Measurements from ENCODE around the gene DICER1.

- TF ChIP-seq CTCF (conservative IDR thresholded peaks at IDR 0.05; ENCODE audit: low read depth in 2 of 2) (no peak), EZH2phosphoT487 (IDR thresholded peaks at IDR 0.05; ENCODE audit: unreplicated experiment) (no peak), POLR2AphosphoS5 (IDR thresholded peaks at IDR 0.05; ENCODE audit: low read depth) (no peak), REST (IDR thresholded peaks at IDR 0.05; ENCODE audit: unreplicated experiment) (no peak), EZH2 (IDR thresholded peaks at IDR 0.05; ENCODE audit: low read depth, unreplicated experiment) (no peak)
Measured at GRCh38 chr14:95157048-95157326, 342 bp downstream of the DICER1 start.
